T47D (cell line): ENCODE results near the gene CYP3A5.

Experiments used
- DNase-seq, 2 experiments: peaks; one replicate each; pipeline versions ENCODE4 v3.0.0 to v3.0.0-alpha.2; 2011 to 2012; ENCODE audit warnings: low read depth in 1 of 2, low spot score in 1 of 2
- JUND ChIP-seq: IDR thresholded peaks from 2 replicates; pipeline ENCODE4 v1.6.1; 2012; ENCODE audit warnings: low read depth
- in situ Hi-C: cut with HindIII; loops from 2 replicates; pipeline ENCODE4 v1.10.0; 2016; ENCODE audit warnings: low sequenced_read_pairs, low pct_unique_long_range_greater_than_20kb

CYP3A5 gene

DNA sequence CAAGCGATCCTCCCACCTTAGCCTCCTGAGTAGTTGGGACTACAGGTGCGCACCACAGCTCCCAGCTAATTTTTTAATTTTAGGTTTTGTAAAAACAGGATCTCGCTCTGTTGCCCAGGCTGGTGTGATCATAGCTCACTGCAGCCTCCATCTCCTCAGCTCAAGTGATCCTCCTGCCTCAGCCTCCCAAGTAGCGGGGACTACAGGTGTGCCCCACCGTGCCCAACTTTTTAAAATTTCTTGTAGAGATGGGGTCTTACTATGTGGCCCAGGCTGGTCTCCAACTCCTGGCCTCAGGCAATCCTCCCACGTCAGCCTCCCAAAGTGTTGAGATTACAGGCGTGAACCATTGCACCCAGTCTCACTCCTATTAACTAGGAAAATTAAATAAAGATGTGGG lies 74.3 kb downstream of the CYP3A5 start:
- in situ Hi-C loops, result no loop called here
- no peak for TF ChIP-seq JUND
- no peak for DNase-seq

DNA sequence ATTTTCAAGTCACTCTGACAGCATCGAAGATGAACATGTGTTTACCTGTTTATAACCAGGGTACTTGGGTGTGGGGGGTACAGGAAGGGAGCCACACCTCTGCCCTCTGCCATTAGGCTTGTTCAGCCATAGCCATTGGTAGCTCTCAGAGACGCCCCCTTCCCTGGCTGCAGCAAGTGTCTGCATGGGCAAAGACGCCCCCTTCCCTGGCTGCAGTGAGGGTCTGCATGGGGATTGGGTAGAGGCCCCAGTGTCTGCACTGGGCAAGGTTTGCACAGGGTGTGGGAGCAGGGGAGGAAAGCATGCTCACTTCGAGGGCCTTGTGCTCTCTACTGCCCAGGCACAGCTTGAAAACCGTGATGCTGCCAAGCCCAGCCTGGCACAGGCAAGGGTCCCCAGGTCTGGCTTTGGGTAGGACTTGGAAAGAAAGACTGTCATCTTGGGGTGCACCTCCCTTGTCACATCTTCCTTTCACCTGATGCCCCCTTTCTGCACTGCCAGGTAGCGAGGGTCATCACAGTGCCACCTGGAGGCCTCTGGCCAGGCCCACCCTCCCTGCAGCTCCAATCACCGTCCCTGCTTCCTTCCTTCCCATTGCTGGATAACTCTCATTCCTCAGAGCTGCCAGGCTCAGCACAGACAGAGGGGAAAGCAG lies 78.0 kb downstream of the CYP3A5 start:
- in situ Hi-C loops, result no loop called here
- no peak for DNase-seq
- no peak for TF ChIP-seq JUND

DNA sequence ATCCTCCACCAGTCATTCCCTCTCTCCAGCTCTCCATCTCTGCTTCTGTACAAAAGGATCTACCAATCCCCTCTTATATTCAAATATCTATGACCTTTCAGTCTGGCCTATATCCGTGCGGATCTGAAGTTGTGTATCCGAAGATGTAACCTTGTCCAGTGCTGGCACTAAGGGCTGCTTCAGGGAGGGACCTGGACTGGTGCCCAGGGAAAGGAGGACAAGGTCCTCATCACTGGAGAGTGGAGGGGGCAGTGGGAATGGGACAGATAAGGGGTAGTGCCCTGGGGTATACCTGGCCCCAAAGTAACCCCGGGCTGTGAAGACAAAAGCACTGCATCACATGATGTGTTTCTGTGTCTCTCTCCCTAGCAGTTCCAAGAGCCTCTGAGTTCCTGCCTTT lies 80.0 kb downstream of the CYP3A5 start:
- TF ChIP-seq JUND, result no peak
- in situ Hi-C loops, result no loop called here
- no peak for DNase-seq
